Tibial nerve (tissue), 4 donors: ENCODE data around the gene STYXL1. TPM values are rescaled to one million over a fixed set of nuclear protein-coding genes. Genes with fewer than 3 reads are reported as not detected.

Experiments
- DNase-seq, 2 donors: peaks; one replicate each; pipeline ENCODE4 v3.0.0-alpha.2; 2019; ENCODE audit warnings: low spot score in 2 of 2
- H3K27ac ChIP-seq, 4 donors: fragments of 200-600 bp; sonication (generic) in 3 of 4; one replicate each; pipeline ENCODE4 v1.5.1; 2017 to 2019; ENCODE audit warnings: mild to moderate bottlenecking in 1 of 4
- H3K27me3 ChIP-seq, 2 donors: fragments of 200-600 bp; sonication (generic) in 1 of 2; one replicate each; pipeline versions ENCODE4 v1.5.1 to v1.6.0; 2017 to 2019
- H3K36me3 ChIP-seq, 3 donors: fragments of 200-600 bp; sonication (generic); one replicate each; pipeline ENCODE4 v1.5.1; 2018 to 2019
- H3K4me1 ChIP-seq, 4 donors: fragments of 200-600 bp; sonication (generic) in 3 of 4; one replicate each; pipeline ENCODE4 v1.5.1; 2017 to 2019
- H3K4me3 ChIP-seq, 4 donors: fragments of 200-600 bp; sonication (generic) in 3 of 4; one replicate each; pipeline ENCODE4 v1.5.1; 2017 to 2019; ENCODE audit warnings: mild to moderate bottlenecking in 1 of 4, moderate library complexity in 1 of 4
- H3K9me3 ChIP-seq, 4 donors: fragments of 200-600 bp; sonication (generic) in 3 of 4; one replicate each; pipeline ENCODE4 v1.5.1; 2017 to 2019
- CTCF ChIP-seq, 5 experiments: fragments of 200-600 bp in 3 of 5; fragments of 450-650 bp in 2 of 5; sonication (generic) in 3 of 5; IDR thresholded peaks; one replicate each; pipeline ENCODE4 v1.5.1; 2016 to 2019; ENCODE audit warnings: antibody characterized with exemption in 5 of 5, mild to moderate bottlenecking in 3 of 5, moderate library complexity in 2 of 5
- EP300 ChIP-seq, 2 donors: sonication (generic); formaldehyde crosslinking; IDR thresholded peaks; one replicate each; pipeline ENCODE4 v1.6.1; 2017; ENCODE audit warnings: antibody characterized with exemption in 2 of 2, mild to moderate bottlenecking in 1 of 2
- POLR2A ChIP-seq, 2 donors: fragments of 450-650 bp; IDR thresholded peaks; one replicate each; pipeline ENCODE4 v1.6.1; 2017; ENCODE audit warnings: antibody characterized with exemption in 2 of 2, mild to moderate bottlenecking in 2 of 2, moderate library complexity in 2 of 2
- WGBS, 2 donors: methylation state at CpG; one replicate each; pipeline ENCODE4 v1.1.5; 2018; 5-methylcytosine and 5-hydroxymethylcytosine counted together
- total RNA-seq, 4 donors: library from RNA; depleted of rRNA; stranded (reverse); fragments of >200 nt; gene quantifications; one replicate each; pipeline ENCODE4 v1.1.0, GENCODE V29; 2016

STYXL1 gene
- total RNA-seq, 4 donors from 2014 or later, result 9.9 to 45.7 (median 29.0) TPM

GRCh38 chr7:76002139-76002538, 45.7 kb downstream of the STYXL1 start:
- H3K27ac ChIP-seq, result no peak overlapping the region
- no peaks in the 10 kb centered on the region for H3K27me3 ChIP-seq
- no peak for TF ChIP-seq CTCF (IDR thresholded peaks at IDR 0.05)
- no peak for TF ChIP-seq EP300 (IDR thresholded peaks at IDR 0.05)
- TF ChIP-seq POLR2A (IDR thresholded peaks at IDR 0.05), result no peak
- no peaks in the 10 kb centered on the region for H3K4me1 ChIP-seq
- no peak overlapping the region for H3K4me3 ChIP-seq
- DNase-seq, result no peak
- H3K9me3 ChIP-seq, result no peaks in the 10 kb centered on the region
- 95 to 97% methylated on average over 6 of the region's 6 CpGs for WGBS, 2 donors
- peaks cover 0 to 73% (median 7%) of the 10 kb centered on the region in 3 donors for H3K36me3 ChIP-seq

- TF ChIP-seq POLR2A (IDR thresholded peaks at IDR 0.05), result no peak
- no peak for TF ChIP-seq EP300 (IDR thresholded peaks at IDR 0.05)
- TF ChIP-seq CTCF (IDR thresholded peaks at IDR 0.05), result no peak
- no peak for DNase-seq
These were observed 47.2 kb downstream of the STYXL1 start for GRCh38 chr7:76000566-76000965.

GRCh38 chr7:75998038-75998437, 49.8 kb downstream of the STYXL1 start:
- H3K9me3 ChIP-seq, result no peaks in the 10 kb centered on the region
- peaks cover 0 to 61% (median under 1%) of the 10 kb centered on the region in 3 donors for H3K36me3 ChIP-seq
- WGBS, 2 donors, result 96 to 100% methylated on average over 1 of the region's 1 CpG
- DNase-seq, result no peak
- H3K27ac ChIP-seq, result no peak overlapping the region
- H3K4me1 ChIP-seq, result peaks cover 0 to 18% (median 8%) of the 10 kb centered on the region in 4 donors
- TF ChIP-seq CTCF (IDR thresholded peaks at IDR 0.05) (no peak), POLR2A (IDR thresholded peaks at IDR 0.05) (no peak), EP300 (IDR thresholded peaks at IDR 0.05) (no peak)
- H3K27me3 ChIP-seq, result no peaks in the 10 kb centered on the region
- no peak overlapping the region for H3K4me3 ChIP-seq

More at GRCh38 chr7:76000566-76000965, 47.2 kb downstream of the STYXL1 start:
- Histone ChIP-seq H3K27me3 (no peaks in the 10 kb centered on the region), H3K36me3 (peaks cover 0 to 83% (median 7%) of the 10 kb centered on the region in 3 donors), H3K9me3 (no peaks in the 10 kb centered on the region), H3K27ac (no peak overlapping the region), H3K4me1 (peaks cover 0 to 2% (median 0%) of the 10 kb centered on the region in 4 donors), H3K4me3 (no peak overlapping the region)
- 87 to 90% methylated on average over 10 to 11 of the region's 11 CpGs for WGBS, 2 donors

DNA sequence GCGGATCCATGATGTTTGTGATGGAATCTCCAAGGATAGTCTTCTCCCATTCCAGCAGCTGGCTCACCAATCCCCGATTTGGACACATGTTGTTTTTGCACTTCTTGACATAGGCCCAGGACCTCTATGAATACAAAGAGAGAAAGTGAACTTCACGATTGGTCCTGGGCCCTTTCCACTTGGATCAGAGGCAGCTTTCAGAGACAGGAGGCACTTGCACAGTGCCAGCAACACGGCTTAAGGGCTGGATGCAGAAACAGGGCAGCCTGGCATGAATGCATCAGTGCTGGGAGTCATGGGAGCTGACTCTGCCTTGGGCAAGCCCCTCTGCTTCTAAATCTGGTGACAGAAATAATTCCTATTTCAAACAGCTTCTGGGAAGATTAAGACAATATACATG, 51.3 kb downstream of the STYXL1 start:
- Histone ChIP-seq H3K9me3 (no peaks in the 10 kb centered on the region), H3K36me3 (peaks cover 0 to 56% (median 0%) of the 10 kb centered on the region in 3 donors), H3K27ac (no peak overlapping the region), H3K4me1 (peaks cover 0 to 33% (median 14%) of the 10 kb centered on the region in 4 donors), H3K4me3 (no peak overlapping the region), H3K27me3 (no peaks in the 10 kb centered on the region)
- WGBS, 2 donors, result 83 to 86% methylated on average over 4 of the region's 4 CpGs
- no peak for DNase-seq
- TF ChIP-seq POLR2A (IDR thresholded peaks at IDR 0.05), result no peak
- no peak for TF ChIP-seq EP300 (IDR thresholded peaks at IDR 0.05)
- TF ChIP-seq CTCF (IDR thresholded peaks at IDR 0.05), result no peak

DNA sequence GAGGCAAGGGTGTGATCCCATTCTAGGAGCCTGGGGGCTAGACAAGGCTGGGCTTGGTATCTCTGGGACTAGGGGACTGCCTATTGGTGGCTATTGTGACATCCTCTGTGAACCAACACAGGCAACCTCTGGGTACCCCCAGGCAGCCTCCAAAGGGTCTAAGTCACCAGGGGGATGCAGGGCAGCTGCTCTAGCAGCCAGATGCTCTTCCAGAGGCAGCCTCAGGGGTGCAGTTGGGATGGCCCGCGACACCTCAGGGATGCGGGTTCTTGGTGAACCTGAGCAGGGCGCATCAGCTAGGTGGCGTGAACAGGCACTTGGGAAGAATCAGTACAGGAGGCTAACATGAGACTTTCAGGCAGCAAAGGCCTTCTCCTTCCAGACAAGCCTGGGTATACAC, 51.8 kb downstream of the STYXL1 start:
- 100% methylated on average over 5 of the region's 5 CpGs for WGBS, 2 donors
- H3K36me3 ChIP-seq, result peaks cover 0 to 53% (median 0%) of the 10 kb centered on the region in 3 donors
- no peak overlapping the region for H3K4me3 ChIP-seq
- TF ChIP-seq EP300 (IDR thresholded peaks at IDR 0.05) (no peak), POLR2A (IDR thresholded peaks at IDR 0.05) (no peak), CTCF (IDR thresholded peaks at IDR 0.05) (no peak)
- no peaks in the 10 kb centered on the region for H3K27me3 ChIP-seq
- H3K4me1 ChIP-seq, result peaks cover 0 to 38% (median 16%) of the 10 kb centered on the region in 4 donors
- no peaks in the 10 kb centered on the region for H3K9me3 ChIP-seq
- DNase-seq, result no peak
- peak overlapping the region in 2 of 4 donors; percentile 99 for H3K27ac ChIP-seq
